GM06990 (cell line): ENCODE measurements around the gene DTX4.

Experiments used
- DNase-seq: peaks from one replicate; pipeline ENCODE4 v3.0.0-alpha.2; 2011; ENCODE audit not compliant: insufficient read length; ENCODE audit errors: extremely low read depth
- H3K27me3 ChIP-seq: replicated peaks from 2 replicates; pipeline ENCODE4 v1.6.0; 2011; ENCODE audit warnings: low read length; ENCODE audit not compliant: control insufficient read depth, insufficient read depth
- H3K36me3 ChIP-seq: 2 replicates; pipeline ENCODE4 v1.5.1; 2011; ENCODE audit warnings: low read length; ENCODE audit not compliant: control insufficient read depth, insufficient read depth
- H3K4me3 ChIP-seq: replicated peaks from 2 replicates; pipeline ENCODE4 v1.5.1; 2011; ENCODE audit warnings: low read depth, mild to moderate bottlenecking, control low read depth, low read length
- TF ChIP-seq, protein P1 (sequence below): IDR thresholded peaks from 2 replicates; pipeline ENCODE4 v1.5.1; 2011; ENCODE audit warnings: low read length, control low read depth, mild to moderate bottlenecking, inconsistent platforms; ENCODE audit not compliant: insufficient read depth, poor library complexity, severe bottlenecking

The DTX4 gene

GRCh38 chr11:59185386-59185945, 13.5 kb downstream of the DTX4 start:
- TF ChIP-seq, protein P1, sequence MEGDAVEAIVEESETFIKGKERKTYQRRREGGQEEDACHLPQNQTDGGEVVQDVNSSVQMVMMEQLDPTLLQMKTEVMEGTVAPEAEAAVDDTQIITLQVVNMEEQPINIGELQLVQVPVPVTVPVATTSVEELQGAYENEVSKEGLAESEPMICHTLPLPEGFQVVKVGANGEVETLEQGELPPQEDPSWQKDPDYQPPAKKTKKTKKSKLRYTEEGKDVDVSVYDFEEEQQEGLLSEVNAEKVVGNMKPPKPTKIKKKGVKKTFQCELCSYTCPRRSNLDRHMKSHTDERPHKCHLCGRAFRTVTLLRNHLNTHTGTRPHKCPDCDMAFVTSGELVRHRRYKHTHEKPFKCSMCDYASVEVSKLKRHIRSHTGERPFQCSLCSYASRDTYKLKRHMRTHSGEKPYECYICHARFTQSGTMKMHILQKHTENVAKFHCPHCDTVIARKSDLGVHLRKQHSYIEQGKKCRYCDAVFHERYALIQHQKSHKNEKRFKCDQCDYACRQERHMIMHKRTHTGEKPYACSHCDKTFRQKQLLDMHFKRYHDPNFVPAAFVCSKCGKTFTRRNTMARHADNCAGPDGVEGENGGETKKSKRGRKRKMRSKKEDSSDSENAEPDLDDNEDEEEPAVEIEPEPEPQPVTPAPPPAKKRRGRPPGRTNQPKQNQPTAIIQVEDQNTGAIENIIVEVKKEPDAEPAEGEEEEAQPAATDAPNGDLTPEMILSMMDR = no peak
- Histone ChIP-seq H3K4me3 (no peak overlapping the region), H3K27me3 (no peaks in the 10 kb centered on the region), H3K36me3 (peaks cover 27% of the 10 kb centered on the region)
- no peak for DNase-seq

GRCh38 chr11:59186130-59186594, 14.2 kb downstream of the DTX4 start:
- DNase-seq = no peak
- Histone ChIP-seq H3K4me3 (no peak overlapping the region), H3K36me3 (peaks cover 30% of the 10 kb centered on the region), H3K27me3 (no peaks in the 10 kb centered on the region)
- TF ChIP-seq, protein P1 = peak; percentile 89

DNA sequence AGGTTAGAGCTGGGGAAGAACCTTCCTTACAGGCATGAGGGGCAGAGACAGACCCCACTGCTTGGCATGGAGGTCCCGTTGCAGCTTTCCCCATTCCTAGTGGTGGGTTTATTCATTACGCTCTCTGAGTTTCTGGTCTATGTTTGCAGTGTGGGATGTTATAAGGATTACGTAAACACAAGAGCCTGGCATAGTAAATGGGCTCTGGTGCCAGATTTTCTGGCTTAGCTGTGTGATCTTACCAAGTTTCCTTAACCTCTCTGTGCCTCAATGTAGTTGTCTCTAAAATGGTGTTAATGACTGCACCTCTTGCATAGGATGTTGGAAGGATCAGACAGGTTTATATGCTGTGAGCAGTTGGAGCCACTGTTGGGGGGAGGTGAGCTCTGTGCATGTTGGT, 15.1 kb downstream of the DTX4 start:
- Histone ChIP-seq H3K27me3 (no peaks in the 10 kb centered on the region), H3K4me3 (no peak overlapping the region), H3K36me3 (peaks cover 26% of the 10 kb centered on the region)
- TF ChIP-seq, protein P1 = no peak
- DNase-seq = no peak

DNA sequence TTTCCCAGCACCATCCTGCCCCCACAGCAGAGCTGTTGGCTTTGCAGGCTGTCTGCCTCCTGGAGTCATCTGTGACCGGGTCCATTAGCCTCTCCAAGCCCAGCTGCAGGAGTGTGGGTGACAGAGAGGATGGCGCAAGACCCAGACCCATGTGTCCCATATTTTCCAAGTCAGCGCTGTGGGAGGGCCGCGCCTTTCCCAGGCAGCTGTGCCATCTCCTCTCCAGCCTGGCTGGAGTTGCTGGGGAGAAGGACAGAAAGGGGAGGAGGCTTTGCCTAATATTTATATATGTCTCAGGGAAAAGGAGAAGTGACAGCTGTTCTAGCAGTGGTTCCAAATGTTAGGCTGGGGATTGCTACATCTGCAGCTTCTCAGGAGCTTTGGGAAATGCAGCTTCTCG, 15.7 kb downstream of the DTX4 start:
- peaks cover 21% of the 10 kb centered on the region for H3K36me3 ChIP-seq
- H3K4me3 ChIP-seq = no peak overlapping the region
- DNase-seq = no peak
- TF ChIP-seq, protein P1 = no peak
- no peaks in the 10 kb centered on the region for H3K27me3 ChIP-seq

- H3K36me3 ChIP-seq = peaks cover 23% of the 10 kb centered on the region
- H3K27me3 ChIP-seq = no peaks in the 10 kb centered on the region
- no peak for DNase-seq
- H3K4me3 ChIP-seq = no peak overlapping the region
- TF ChIP-seq, protein P1 = no peak
These were observed 17.0 kb downstream of the DTX4 start for GRCh38 chr11:59188954-59189353.

- DNase-seq = no peak
- Histone ChIP-seq H3K27me3 (no peaks in the 10 kb centered on the region), H3K4me3 (no peak overlapping the region), H3K36me3 (peaks cover 23% of the 10 kb centered on the region)
- TF ChIP-seq, protein P1 = no peak
These were observed 18.1 kb downstream of the DTX4 start for GRCh38 chr11:59189986-59190385.
